RWPE2 (cell line): Measurements from ENCODE around the gene NSG1.
A peak's percentile ranks its signal among the peaks of the same experiment; 100 is the strongest.

Source experiments
- ATAC-seq: fragments of 200-7000 bp; cut with Tn5 transposase; 3 replicates; pipeline ENCODE4 v1.9.1; 2021; ENCODE audit warnings: low read depth
- DNase-seq: peaks from one replicate; pipeline ENCODE4 v3.0.0-alpha.2; 2020; ENCODE audit warnings: low spot score
- H3K27ac ChIP-seq: fragments of 450-650 bp; 2 replicates; pipeline ENCODE4 v1.5.1; 2017; ENCODE audit warnings: mild to moderate bottlenecking; ENCODE audit not compliant: poor library complexity, severe bottlenecking
- H3K27me3 ChIP-seq: fragments of 250-450 bp; sonication (Bioruptor Pico); 2 replicates; pipeline ENCODE4 v1.5.1; 2021; ENCODE audit warnings: mild to moderate bottlenecking, moderate library complexity; ENCODE audit not compliant: insufficient read depth, poor library complexity, severe bottlenecking
- H3K36me3 ChIP-seq: fragments of 250-450 bp; sonication (Bioruptor Pico); 2 replicates; pipeline ENCODE4 v1.5.1; 2020; ENCODE audit warnings: low read depth, mild to moderate bottlenecking, moderate library complexity
- H3K4me1 ChIP-seq: fragments of 250-450 bp; sonication (Bioruptor Pico); 2 replicates; pipeline ENCODE4 v1.5.1; 2021; ENCODE audit warnings: mild to moderate bottlenecking, moderate library complexity; ENCODE audit not compliant: insufficient read depth, poor library complexity, severe bottlenecking
- H3K4me3 ChIP-seq: fragments of 250-450 bp; sonication (Bioruptor Pico); 2 replicates; pipeline ENCODE4 v1.5.1; 2021; ENCODE audit warnings: mild to moderate bottlenecking, moderate library complexity; ENCODE audit not compliant: severe bottlenecking
- H3K9me3 ChIP-seq: fragments of 250-450 bp; sonication (Bioruptor Pico); 2 replicates; pipeline ENCODE4 v1.5.1; 2021; ENCODE audit warnings: mild to moderate bottlenecking, moderate library complexity; ENCODE audit not compliant: severe bottlenecking
- CTCF ChIP-seq: fragments of 450-650 bp; IDR thresholded peaks from one replicate; pipeline ENCODE4 v1.5.1; 2017; ENCODE audit warnings: mild to moderate bottlenecking, moderate library complexity; ENCODE audit not compliant: poor library complexity, severe bottlenecking

The NSG1 gene

GRCh38 chr4:4410271-4410670 lies 23.4 kb downstream of the NSG1 start:
- no peak overlapping the region for H3K27ac ChIP-seq
- TF ChIP-seq CTCF: no peak
- no peaks in the 10 kb centered on the region for H3K27me3 ChIP-seq
- no peak overlapping the region for H3K4me3 ChIP-seq
- H3K36me3 ChIP-seq: no peaks in the 10 kb centered on the region
- H3K9me3 ChIP-seq: no peaks in the 10 kb centered on the region
- peaks cover 5% of the 10 kb centered on the region for H3K4me1 ChIP-seq
- DNase-seq (peak; percentile 11), ATAC-seq (no peak)

- TF ChIP-seq CTCF: no peak
- H3K36me3 ChIP-seq: no peaks in the 10 kb centered on the region
- peaks cover 5% of the 10 kb centered on the region for H3K4me1 ChIP-seq
- no peak overlapping the region for H3K27ac ChIP-seq
- DNase-seq (no peak), ATAC-seq (no peak)
- H3K27me3 ChIP-seq: no peaks in the 10 kb centered on the region
- H3K9me3 ChIP-seq: no peaks in the 10 kb centered on the region
- H3K4me3 ChIP-seq: no peak overlapping the region
These were observed 25.0 kb downstream of the NSG1 start for GRCh38 chr4:4411906-4412305.

GRCh38 chr4:4412641-4413372 lies 25.9 kb downstream of the NSG1 start:
- Histone ChIP-seq H3K27me3 (no peaks in the 10 kb centered on the region), H3K27ac (no peak overlapping the region), H3K9me3 (no peaks in the 10 kb centered on the region), H3K4me1 (peaks cover 5% of the 10 kb centered on the region), H3K36me3 (no peaks in the 10 kb centered on the region), H3K4me3 (no peak overlapping the region)
- DNase-seq (no peak), ATAC-seq (no peak)
- TF ChIP-seq CTCF: no peak

GRCh38 chr4:4413373-4413725 lies 26.4 kb downstream of the NSG1 start:
- DNase-seq (peak; percentile 28), ATAC-seq (no peak)
- no peak for TF ChIP-seq CTCF
- H3K27me3 ChIP-seq: no peaks in the 10 kb centered on the region
- H3K27ac ChIP-seq: no peak overlapping the region
- H3K4me1 ChIP-seq: peaks cover 2% of the 10 kb centered on the region
- H3K9me3 ChIP-seq: no peaks in the 10 kb centered on the region
- no peak overlapping the region for H3K4me3 ChIP-seq
- H3K36me3 ChIP-seq: peaks cover under 1% of the 10 kb centered on the region; the same call in 1 of the 2 replicates

GRCh38 chr4:4413806-4414205 lies 26.9 kb downstream of the NSG1 start:
- ATAC-seq (no peak), DNase-seq (no peak)
- Histone ChIP-seq H3K27ac (no peak overlapping the region), H3K36me3 (peaks cover 5% of the 10 kb centered on the region), H3K9me3 (no peaks in the 10 kb centered on the region), H3K4me1 (no peaks in the 10 kb centered on the region), H3K4me3 (no peak overlapping the region), H3K27me3 (no peaks in the 10 kb centered on the region)
- TF ChIP-seq CTCF: no peak
